Neural progenitor cell (in vitro differentiated cells): Measurements from ENCODE around the gene GAB3. TPM values are rescaled to one million over a fixed set of nuclear protein-coding genes. Genes with fewer than 3 reads are reported as not detected.

Experiments used
- DNase-seq: peaks from one replicate; pipeline ENCODE4 v3.0.0-alpha.2; 2016; ENCODE audit warnings: low spot score
- H2AFZ ChIP-seq: fragments of 200-600 bp; sonication (generic); replicated peaks from 2 replicates; pipeline ENCODE4 v1.6.1; 2016; ENCODE audit warnings: antibody characterized with exemption
- H3F3A ChIP-seq: fragments of 200-600 bp; sonication (generic); 2 replicates; pipeline ENCODE4 v1.6.1; 2016; ENCODE audit warnings: antibody characterized with exemption, low read depth
- H3K27ac ChIP-seq: fragments of 200-600 bp; sonication (generic); 2 replicates; pipeline ENCODE4 v1.5.1; 2016; ENCODE audit warnings: mild to moderate bottlenecking
- H3K27me3 ChIP-seq: fragments of 200-600 bp; sonication (generic); 2 replicates; pipeline ENCODE4 v1.6.1; 2016; ENCODE audit warnings: mild to moderate bottlenecking, moderate library complexity
- H3K36me3 ChIP-seq: fragments of 200-600 bp; sonication (generic); 2 replicates; pipeline ENCODE4 v1.5.1; 2016
- H3K4me1 ChIP-seq: fragments of 200-600 bp; sonication (generic); 2 replicates; pipeline ENCODE4 v1.6.1; 2016; ENCODE audit warnings: mixed run types
- H3K4me2 ChIP-seq: fragments of 200-600 bp; sonication (generic); 2 replicates; pipeline ENCODE4 v1.6.1; 2016
- H3K4me3 ChIP-seq: fragments of 200-600 bp; sonication (generic); 2 replicates; pipeline ENCODE4 v1.5.1; 2016
- H3K79me2 ChIP-seq: fragments of 200-600 bp; sonication (generic); 2 replicates; pipeline ENCODE4 v1.6.1; 2016; ENCODE audit warnings: low read depth
- H3K9ac ChIP-seq: fragments of 200-600 bp; sonication (generic); 2 replicates; pipeline ENCODE4 v1.6.1; 2016
- H3K9me3 ChIP-seq: fragments of 200-600 bp; sonication (generic); 2 replicates; pipeline ENCODE4 v1.5.1; 2016; ENCODE audit warnings: low read depth
- H4K20me1 ChIP-seq: fragments of 200-600 bp; sonication (generic); 2 replicates; pipeline ENCODE4 v1.6.1; 2016; ENCODE audit warnings: low read depth
- H3K27ac Mint-ChIP-seq: 3 replicates; pipeline ENCODE4 v1.8.0; 2021; ENCODE audit warnings: mixed read lengths
- H3K27me3 Mint-ChIP-seq: 2 replicates; pipeline ENCODE4 v1.8.0; 2022; ENCODE audit warnings: low read depth, mild to moderate bottlenecking, inconsistent platforms, moderate library complexity, mixed read lengths; ENCODE audit not compliant: insufficient read depth
- H3K36me3 Mint-ChIP-seq: 3 replicates; pipeline ENCODE4 v1.8.0; 2021; ENCODE audit warnings: mixed read lengths
- H3K4me1 Mint-ChIP-seq: 3 replicates; pipeline ENCODE4 v1.8.0; 2021; ENCODE audit warnings: mixed read lengths
- H3K4me3 Mint-ChIP-seq: 3 replicates; pipeline ENCODE4 v1.8.0; 2021; ENCODE audit warnings: mild to moderate bottlenecking, moderate library complexity, mixed read lengths
- H3K9me3 Mint-ChIP-seq: 3 replicates; pipeline ENCODE4 v1.8.0; 2020; ENCODE audit warnings: mixed read lengths
- EZH2 ChIP-seq: fragments of 200-600 bp; sonication (generic); IDR thresholded peaks from 2 replicates; pipeline ENCODE4 v1.6.1; 2017; ENCODE audit warnings: antibody characterized with exemption, mild to moderate bottlenecking, moderate library complexity
- EZH2phosphoT487 ChIP-seq: fragments of 200-600 bp; sonication (generic); IDR thresholded peaks from 2 replicates; pipeline ENCODE4 v1.6.1; 2017; ENCODE audit warnings: antibody characterized with exemption
- total RNA-seq: library from RNA; depleted of rRNA; stranded (reverse); fragments of >200 nt; gene quantifications from 2 replicates; pipeline ENCODE4 v1.2.3, GENCODE V29; 2015; ENCODE audit warnings: low replicate concordance
- TF ChIP-seq, protein P1 (sequence below): fragments of 200-600 bp; sonication (generic); IDR thresholded peaks from 2 replicates; pipeline ENCODE4 v1.5.1; 2017; ENCODE audit warnings: antibody characterized with exemption, mild to moderate bottlenecking

GAB3 gene, protein sequence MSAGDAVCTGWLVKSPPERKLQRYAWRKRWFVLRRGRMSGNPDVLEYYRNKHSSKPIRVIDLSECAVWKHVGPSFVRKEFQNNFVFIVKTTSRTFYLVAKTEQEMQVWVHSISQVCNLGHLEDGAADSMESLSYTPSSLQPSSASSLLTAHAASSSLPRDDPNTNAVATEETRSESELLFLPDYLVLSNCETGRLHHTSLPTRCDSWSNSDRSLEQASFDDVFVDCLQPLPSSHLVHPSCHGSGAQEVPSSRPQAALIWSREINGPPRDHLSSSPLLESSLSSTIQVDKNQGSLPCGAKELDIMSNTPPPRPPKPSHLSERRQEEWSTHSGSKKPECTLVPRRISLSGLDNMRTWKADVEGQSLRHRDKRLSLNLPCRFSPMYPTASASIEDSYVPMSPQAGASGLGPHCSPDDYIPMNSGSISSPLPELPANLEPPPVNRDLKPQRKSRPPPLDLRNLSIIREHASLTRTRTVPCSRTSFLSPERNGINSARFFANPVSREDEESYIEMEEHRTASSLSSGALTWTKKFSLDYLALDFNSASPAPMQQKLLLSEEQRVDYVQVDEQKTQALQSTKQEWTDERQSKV
- total RNA-seq, result not detected in 2 replicates

DNA sequence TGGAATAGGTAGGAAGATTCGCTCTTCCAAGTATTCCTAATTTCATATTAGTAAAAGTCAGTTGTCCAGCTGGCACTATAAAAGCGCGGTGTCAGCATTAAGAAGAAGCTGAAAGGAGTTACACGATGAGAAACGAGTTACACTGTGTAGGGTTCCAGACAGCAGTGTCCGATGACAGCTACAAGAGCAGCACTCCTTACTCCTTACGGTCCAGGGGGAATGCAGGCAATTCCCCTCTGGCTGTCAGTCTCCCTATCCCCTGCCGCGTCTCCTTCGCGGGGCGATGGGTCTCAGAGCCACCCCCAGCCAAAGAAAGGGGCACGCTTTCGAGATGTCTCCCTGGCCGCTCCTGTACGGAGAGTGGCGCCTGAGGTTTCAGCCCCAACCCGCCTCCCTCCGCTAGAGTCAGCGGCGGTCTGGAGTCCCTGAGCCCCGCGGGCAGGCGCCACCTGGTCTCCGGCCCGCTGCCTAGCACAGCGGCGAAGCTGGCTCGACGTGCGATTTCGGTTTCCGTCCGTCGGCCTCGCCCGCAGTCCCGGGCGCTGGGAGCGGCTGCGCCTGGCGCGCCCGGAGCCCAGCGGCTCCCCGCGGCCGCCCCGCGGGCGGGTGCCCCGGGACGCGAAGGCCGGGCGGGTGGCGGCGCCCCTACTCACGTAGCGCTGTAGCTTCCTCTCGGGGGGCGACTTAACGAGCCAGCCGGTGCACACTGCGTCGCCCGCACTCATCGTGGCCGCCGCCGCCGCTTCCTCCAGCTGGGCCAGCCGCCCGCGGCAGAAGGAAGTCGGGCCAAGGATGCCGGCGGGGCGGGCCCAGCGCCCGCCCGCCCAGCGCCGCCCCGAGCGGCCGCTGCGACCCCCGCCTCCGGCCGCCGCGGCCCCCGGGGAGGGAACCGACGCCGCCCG lies at the start of gene GAB3:
TSS of gene GAB3 (minus strand) at position 777 of the 902 bp plus-strand sequence. CDS start at position 725, 52 bp downstream.
- Mint-ChIP-seq H3K27ac (no peak within 1 kb of the TSS), H3K36me3 (peaks cover 2% of the 10 kb centered on the region), H3K4me1 (peaks cover 3% of the 10 kb centered on the region), H3K9me3 (peaks cover 17% of the 10 kb centered on the region), H3K4me3 (peak within 1 kb of the TSS; percentile 71), H3K27me3 (peaks cover 35% of the 10 kb centered on the region)
- Histone ChIP-seq H3K9me3 (no peaks in the 10 kb centered on the region), H3K4me2 (peak within 1 kb of the TSS; percentile 70), H4K20me1 (no peaks in the 10 kb centered on the region), H3K36me3 (no peaks in the 10 kb centered on the region), H3K4me3 (peak within 1 kb of the TSS; percentile 39), H3F3A (peaks cover 3% of the 10 kb centered on the region), H3K27me3 (peaks cover 66% of the 10 kb centered on the region), H2AFZ (peak within 1 kb of the TSS; percentile 72), H3K9ac (no peak within 1 kb of the TSS), H3K27ac (no peak within 1 kb of the TSS), H3K79me2 (no peaks in the 10 kb centered on the region), H3K4me1 (no peaks in the 10 kb centered on the region)
- TF ChIP-seq EZH2, result no peak
- peak; percentile 34 for TF ChIP-seq EZH2phosphoT487
- TF ChIP-seq, protein P1, sequence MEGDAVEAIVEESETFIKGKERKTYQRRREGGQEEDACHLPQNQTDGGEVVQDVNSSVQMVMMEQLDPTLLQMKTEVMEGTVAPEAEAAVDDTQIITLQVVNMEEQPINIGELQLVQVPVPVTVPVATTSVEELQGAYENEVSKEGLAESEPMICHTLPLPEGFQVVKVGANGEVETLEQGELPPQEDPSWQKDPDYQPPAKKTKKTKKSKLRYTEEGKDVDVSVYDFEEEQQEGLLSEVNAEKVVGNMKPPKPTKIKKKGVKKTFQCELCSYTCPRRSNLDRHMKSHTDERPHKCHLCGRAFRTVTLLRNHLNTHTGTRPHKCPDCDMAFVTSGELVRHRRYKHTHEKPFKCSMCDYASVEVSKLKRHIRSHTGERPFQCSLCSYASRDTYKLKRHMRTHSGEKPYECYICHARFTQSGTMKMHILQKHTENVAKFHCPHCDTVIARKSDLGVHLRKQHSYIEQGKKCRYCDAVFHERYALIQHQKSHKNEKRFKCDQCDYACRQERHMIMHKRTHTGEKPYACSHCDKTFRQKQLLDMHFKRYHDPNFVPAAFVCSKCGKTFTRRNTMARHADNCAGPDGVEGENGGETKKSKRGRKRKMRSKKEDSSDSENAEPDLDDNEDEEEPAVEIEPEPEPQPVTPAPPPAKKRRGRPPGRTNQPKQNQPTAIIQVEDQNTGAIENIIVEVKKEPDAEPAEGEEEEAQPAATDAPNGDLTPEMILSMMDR, result no peak
- peak; percentile 64 for DNase-seq

DNA sequence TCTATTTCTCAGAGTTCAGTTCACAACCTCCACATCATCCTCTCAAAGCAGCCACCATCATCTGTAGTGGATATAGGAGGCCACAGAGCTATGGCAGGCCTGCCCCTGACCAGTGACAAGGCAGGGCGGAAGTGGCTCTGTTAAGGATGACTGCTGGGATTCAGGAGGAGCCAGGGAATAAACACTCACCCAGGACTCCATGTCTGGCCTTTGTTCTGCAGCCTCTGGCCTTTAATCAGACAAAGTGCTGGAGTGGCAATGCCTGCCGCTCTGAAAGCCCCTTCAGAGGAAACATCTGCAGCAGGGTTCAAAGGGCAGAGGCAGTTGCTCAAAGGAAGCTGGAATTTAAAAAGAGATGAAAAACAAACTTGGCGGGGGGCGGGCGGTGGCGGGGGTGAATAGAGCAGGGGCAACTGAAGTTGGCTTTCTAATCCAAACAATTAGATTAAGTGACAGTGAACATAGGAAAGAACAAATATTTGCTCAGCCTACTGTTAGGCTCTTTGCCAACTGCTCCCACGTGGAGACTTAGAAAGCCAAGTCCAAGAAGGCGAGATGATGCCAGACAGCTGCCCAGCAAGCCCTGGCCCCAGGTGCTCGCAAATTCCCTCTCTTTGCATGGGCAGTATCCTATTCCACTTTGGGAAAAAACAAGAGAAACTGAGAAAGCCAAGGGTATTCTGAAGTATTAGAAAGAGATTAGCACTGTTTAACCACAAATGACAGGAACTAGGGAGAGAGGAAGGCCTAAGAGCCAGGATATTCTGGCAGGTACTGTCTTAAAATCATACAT lies 48.9 kb upstream of the GAB3 start:
- H3K9ac ChIP-seq, result no peak overlapping the region
- H2AFZ ChIP-seq, result no peak overlapping the region
- Mint-ChIP-seq H3K9me3 (peaks cover 6% of the 10 kb centered on the region), H3K4me3 (peak overlapping the region; percentile 39), H3K27me3 (peaks cover 8% of the 10 kb centered on the region), H3K36me3 (no peaks in the 10 kb centered on the region), H3K27ac (peak overlapping the region; percentile 64), H3K4me1 (peaks cover 38% of the 10 kb centered on the region)
- H3F3A ChIP-seq, result peaks cover 13% of the 10 kb centered on the region
- TF ChIP-seq, protein P1, result no peak
- peak; percentile 54 for TF ChIP-seq EZH2phosphoT487
- no peaks in the 10 kb centered on the region for H3K36me3 ChIP-seq
- peaks cover 11% of the 10 kb centered on the region for H4K20me1 ChIP-seq
- H3K4me3 ChIP-seq, result no peak overlapping the region
- H3K27ac ChIP-seq, result no peak overlapping the region
- H3K27me3 ChIP-seq, result peaks cover 93% of the 10 kb centered on the region
- DNase-seq, result peak; percentile 80
- H3K9me3 ChIP-seq, result no peaks in the 10 kb centered on the region
- no peak overlapping the region for H3K4me2 ChIP-seq
- H3K4me1 ChIP-seq, result no peaks in the 10 kb centered on the region
- H3K79me2 ChIP-seq, result no peaks in the 10 kb centered on the region

DNA sequence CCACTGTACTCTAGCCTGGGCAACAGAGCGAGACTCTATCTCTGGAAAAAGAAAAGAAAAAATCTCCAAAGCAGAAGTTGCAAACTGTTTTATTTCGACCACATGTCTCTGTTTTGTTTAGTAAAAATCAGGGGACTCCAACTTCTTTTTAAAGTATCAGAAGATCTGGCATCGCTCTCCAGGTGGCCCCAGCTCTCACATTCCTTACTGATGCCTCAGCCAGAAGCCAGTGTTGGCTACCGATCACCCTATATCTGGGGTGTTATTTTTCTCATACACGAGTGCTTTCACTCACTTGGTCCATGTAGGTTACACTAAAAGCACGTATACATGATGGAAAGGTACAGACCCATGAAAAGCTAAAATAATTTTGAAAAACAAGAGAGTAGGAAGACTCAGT lies 46.1 kb upstream of the GAB3 start:
- Histone ChIP-seq H2AFZ (no peak overlapping the region), H3K4me3 (no peak overlapping the region), H3K27ac (no peak overlapping the region), H3K9ac (no peak overlapping the region), H4K20me1 (peaks cover 7% of the 10 kb centered on the region), H3K79me2 (no peaks in the 10 kb centered on the region), H3K9me3 (no peaks in the 10 kb centered on the region), H3K4me1 (no peaks in the 10 kb centered on the region), H3K4me2 (no peak overlapping the region), H3F3A (peaks cover 13% of the 10 kb centered on the region), H3K27me3 (peaks cover 81% of the 10 kb centered on the region), H3K36me3 (no peaks in the 10 kb centered on the region)
- H3K4me1 Mint-ChIP-seq, result peaks cover 29% of the 10 kb centered on the region
- no peak overlapping the region for H3K4me3 Mint-ChIP-seq
- DNase-seq, result no peak
- peaks cover 15% of the 10 kb centered on the region for H3K27me3 Mint-ChIP-seq
- TF ChIP-seq EZH2phosphoT487 (no peak), EZH2 (no peak)
- TF ChIP-seq, protein P1, result no peak
- H3K27ac Mint-ChIP-seq, result no peak overlapping the region
- H3K36me3 Mint-ChIP-seq, result no peaks in the 10 kb centered on the region
- H3K9me3 Mint-ChIP-seq, result no peaks in the 10 kb centered on the region
